Hematopoietic multipotent progenitor cell treated with erythropoietin and hydrocortisone succinate and interleukin-3 and kit ligand, for 17 days (in vitro differentiated cells): ENCODE results near the gene SLC38A2.

Source experiments
- DNase-seq: peaks from one replicate; pipeline ENCODE4 v3.0.0-alpha.2; 2015; ENCODE audit warnings: low spot score

The SLC38A2 gene

GRCh38 chr12:46395388-46395787, 22.8 kb upstream of the SLC38A2 start:
- no peak for DNase-seq

GRCh38 chr12:46391630-46392029, 19.1 kb upstream of the SLC38A2 start:
- DNase-seq = no peak

GRCh38 chr12:46390881-46391280, 18.3 kb upstream of the SLC38A2 start:
- no peak for DNase-seq

GRCh38 chr12:46390304-46390703, 17.7 kb upstream of the SLC38A2 start:
- DNase-seq = no peak

- DNase-seq = no peak
Observed at GRCh38 chr12:46389031-46389616, 16.6 kb upstream of the SLC38A2 start.

GRCh38 chr12:46388427-46389021, 16.0 kb upstream of the SLC38A2 start:
- no peak for DNase-seq

GRCh38 chr12:46387670-46388069, 15.1 kb upstream of the SLC38A2 start:
- no peak for DNase-seq

- no peak for DNase-seq
Observed at GRCh38 chr12:46386877-46387629, 14.5 kb upstream of the SLC38A2 start.

GRCh38 chr12:46386360-46386867, 13.8 kb upstream of the SLC38A2 start:
- peak; percentile 16 for DNase-seq

GRCh38 chr12:46385438-46385837, 12.9 kb upstream of the SLC38A2 start:
- peak; percentile 14 for DNase-seq

GRCh38 chr12:46384451-46385309, 12.1 kb upstream of the SLC38A2 start:
- no peak for DNase-seq

GRCh38 chr12:46383654-46384450, 11.3 kb upstream of the SLC38A2 start:
- DNase-seq = peak; percentile 91

- peak; percentile 93 for DNase-seq
Observed at GRCh38 chr12:46382964-46383653, 10.5 kb upstream of the SLC38A2 start.

GRCh38 chr12:46382408-46382963, 9.9 kb upstream of the SLC38A2 start:
- no peak for DNase-seq

- no peak for DNase-seq
Observed at GRCh38 chr12:46380881-46381280, 8.3 kb upstream of the SLC38A2 start.

GRCh38 chr12:46380022-46380796, 7.6 kb upstream of the SLC38A2 start:
- no peak for DNase-seq

GRCh38 chr12:46379352-46379751, 6.8 kb upstream of the SLC38A2 start:
- no peak for DNase-seq

- DNase-seq = no peak
Observed at GRCh38 chr12:46378530-46378929, 6.0 kb upstream of the SLC38A2 start.

GRCh38 chr12:46377678-46378077, 5.1 kb upstream of the SLC38A2 start:
- DNase-seq = no peak

- no peak for DNase-seq
Observed at GRCh38 chr12:46376579-46376978, 4.0 kb upstream of the SLC38A2 start.
